Calu3 (cell line): ENCODE results near the gene GOLT1B. TPM values are rescaled to one million over a fixed set of nuclear protein-coding genes. Genes with fewer than 3 reads are reported as not detected.

Experiments used
- BruUV-seq: library from RNA; stranded (reverse); fragments of 400-500 nt; replicated peaks from 2 replicates; lab custom pipeline; 2021; lab: Mats Ljungman, UMichigan
- CTCF ChIA-PET: fragments of 300-600 bp; sonication (Branson Sonifier 250); formaldehyde crosslinking; loops from one replicate; lab custom pipeline; 2022; ENCODE audit warnings: antibody characterized with exemption; lab: Charles Lee
- DNase-seq: peaks from one replicate; pipeline ENCODE4 v3.0.0; 2022
- H3K27ac Mint-ChIP-seq: one replicate; pipeline ENCODE4 v1.8.0; 2022; ENCODE audit warnings: mixed read lengths; ENCODE audit not compliant: unreplicated experiment
- H3K27me3 Mint-ChIP-seq: one replicate; pipeline ENCODE4 v1.8.0; 2022; ENCODE audit warnings: mixed read lengths; ENCODE audit not compliant: unreplicated experiment
- H3K36me3 Mint-ChIP-seq: one replicate; pipeline ENCODE4 v1.8.0; 2022; ENCODE audit warnings: mild to moderate bottlenecking, moderate library complexity, mixed read lengths; ENCODE audit not compliant: insufficient read depth, unreplicated experiment
- H3K4me1 Mint-ChIP-seq: one replicate; pipeline ENCODE4 v1.8.0; 2022; ENCODE audit warnings: mild to moderate bottlenecking, low read depth, mixed read lengths; ENCODE audit not compliant: unreplicated experiment
- H3K4me3 Mint-ChIP-seq: one replicate; pipeline ENCODE4 v1.8.0; 2022; ENCODE audit warnings: mild to moderate bottlenecking, low read depth, moderate library complexity, mixed read lengths; ENCODE audit not compliant: unreplicated experiment
- H3K9me3 Mint-ChIP-seq: one replicate; pipeline ENCODE4 v1.8.0; 2022; ENCODE audit warnings: low read depth, mixed read lengths; ENCODE audit not compliant: unreplicated experiment
- intact Hi-C: fragments of 100-400 bp; cut with micrococcal nuclease; formaldehyde crosslinking; loops from one replicate; pipeline ENCODE4 v1.10.0; 2022; ENCODE audit not compliant: unreplicated experiment
- total RNA-seq: library from RNA; stranded (reverse); gene quantifications from 2 replicates; pipeline ENCODE4 v1.2.3, GENCODE V29; 2022
- TF ChIP-seq, protein P1 (sequence below): fragments of 200-600 bp; IDR thresholded peaks from one replicate; pipeline ENCODE4 v1.8.0; 2022; ENCODE audit warnings: antibody characterized with exemption; ENCODE audit not compliant: unreplicated experiment

GOLT1B gene
- total RNA-seq, 1 experiment from 2014 or later = 30.7 TPM

DNA sequence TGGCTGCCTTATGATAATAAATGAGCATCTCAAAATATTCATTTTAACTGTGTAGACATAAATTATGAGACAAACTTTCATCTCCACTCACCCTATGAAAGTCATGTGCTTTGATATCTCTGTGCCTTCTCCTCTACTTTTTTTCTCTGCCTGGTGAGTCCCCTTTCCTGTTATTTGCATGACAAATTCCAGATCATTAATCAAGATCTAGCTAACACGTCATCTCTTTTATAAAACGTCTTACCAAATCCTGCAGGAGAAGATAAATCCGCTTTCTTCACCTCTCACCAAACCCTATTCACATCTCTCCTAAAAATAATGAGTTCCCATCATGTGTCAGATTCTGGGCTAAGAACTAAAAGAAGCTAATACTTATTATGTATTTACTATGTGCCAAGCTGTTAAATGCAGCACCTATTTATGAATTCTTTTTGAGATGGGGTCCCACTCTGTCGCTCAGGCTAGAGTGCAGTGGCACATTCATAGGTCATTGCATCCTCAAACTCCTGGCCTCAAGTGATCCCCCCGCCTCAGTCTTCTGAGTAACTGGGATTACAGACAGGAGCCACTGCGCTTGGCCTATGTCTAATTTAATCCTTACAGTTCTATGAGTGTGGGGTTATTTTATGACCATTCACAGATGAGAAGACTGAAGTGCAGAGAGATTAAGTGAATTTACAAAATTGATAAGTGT lies 51.2 kb downstream of the GOLT1B start:
- Mint-ChIP-seq H3K27ac (no peak overlapping the region), H3K36me3 (no peaks in the 10 kb centered on the region), H3K9me3 (no peaks in the 10 kb centered on the region), H3K4me1 (no peaks in the 10 kb centered on the region), H3K27me3 (no peaks in the 10 kb centered on the region), H3K4me3 (no peak overlapping the region)
- CTCF ChIA-PET = no interaction called here
- DNase-seq = no peak
- BruUV-seq = no TSS peak
- intact Hi-C loops = no loop called here
- TF ChIP-seq, protein P1, sequence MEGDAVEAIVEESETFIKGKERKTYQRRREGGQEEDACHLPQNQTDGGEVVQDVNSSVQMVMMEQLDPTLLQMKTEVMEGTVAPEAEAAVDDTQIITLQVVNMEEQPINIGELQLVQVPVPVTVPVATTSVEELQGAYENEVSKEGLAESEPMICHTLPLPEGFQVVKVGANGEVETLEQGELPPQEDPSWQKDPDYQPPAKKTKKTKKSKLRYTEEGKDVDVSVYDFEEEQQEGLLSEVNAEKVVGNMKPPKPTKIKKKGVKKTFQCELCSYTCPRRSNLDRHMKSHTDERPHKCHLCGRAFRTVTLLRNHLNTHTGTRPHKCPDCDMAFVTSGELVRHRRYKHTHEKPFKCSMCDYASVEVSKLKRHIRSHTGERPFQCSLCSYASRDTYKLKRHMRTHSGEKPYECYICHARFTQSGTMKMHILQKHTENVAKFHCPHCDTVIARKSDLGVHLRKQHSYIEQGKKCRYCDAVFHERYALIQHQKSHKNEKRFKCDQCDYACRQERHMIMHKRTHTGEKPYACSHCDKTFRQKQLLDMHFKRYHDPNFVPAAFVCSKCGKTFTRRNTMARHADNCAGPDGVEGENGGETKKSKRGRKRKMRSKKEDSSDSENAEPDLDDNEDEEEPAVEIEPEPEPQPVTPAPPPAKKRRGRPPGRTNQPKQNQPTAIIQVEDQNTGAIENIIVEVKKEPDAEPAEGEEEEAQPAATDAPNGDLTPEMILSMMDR = no peak

DNA sequence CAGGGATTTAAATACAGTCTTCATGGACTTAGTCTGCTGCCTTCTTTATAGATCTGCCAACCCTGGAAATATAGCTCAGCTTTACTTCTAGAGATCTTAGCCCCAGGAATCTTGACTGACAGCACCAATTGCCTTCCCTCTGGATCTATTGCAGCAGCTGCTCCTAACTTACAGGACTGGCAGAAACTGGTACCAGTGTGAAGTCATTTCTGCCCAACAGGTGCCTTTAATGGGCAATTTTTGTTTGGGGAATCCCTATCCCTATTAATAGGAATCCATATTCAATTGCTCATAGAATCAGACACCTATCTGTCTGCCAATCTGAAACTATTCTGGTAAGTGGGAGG lies 51.7 kb downstream of the GOLT1B start:
- TF ChIP-seq, protein P1 = no peak
- no peak overlapping the region for H3K27ac Mint-ChIP-seq
- H3K4me1 Mint-ChIP-seq = no peaks in the 10 kb centered on the region
- intact Hi-C loops = no loop called here
- no peak overlapping the region for H3K4me3 Mint-ChIP-seq
- no TSS peak for BruUV-seq
- H3K36me3 Mint-ChIP-seq = no peaks in the 10 kb centered on the region
- DNase-seq = no peak
- no peaks in the 10 kb centered on the region for H3K27me3 Mint-ChIP-seq
- CTCF ChIA-PET = no interaction called here
- H3K9me3 Mint-ChIP-seq = no peaks in the 10 kb centered on the region

DNA sequence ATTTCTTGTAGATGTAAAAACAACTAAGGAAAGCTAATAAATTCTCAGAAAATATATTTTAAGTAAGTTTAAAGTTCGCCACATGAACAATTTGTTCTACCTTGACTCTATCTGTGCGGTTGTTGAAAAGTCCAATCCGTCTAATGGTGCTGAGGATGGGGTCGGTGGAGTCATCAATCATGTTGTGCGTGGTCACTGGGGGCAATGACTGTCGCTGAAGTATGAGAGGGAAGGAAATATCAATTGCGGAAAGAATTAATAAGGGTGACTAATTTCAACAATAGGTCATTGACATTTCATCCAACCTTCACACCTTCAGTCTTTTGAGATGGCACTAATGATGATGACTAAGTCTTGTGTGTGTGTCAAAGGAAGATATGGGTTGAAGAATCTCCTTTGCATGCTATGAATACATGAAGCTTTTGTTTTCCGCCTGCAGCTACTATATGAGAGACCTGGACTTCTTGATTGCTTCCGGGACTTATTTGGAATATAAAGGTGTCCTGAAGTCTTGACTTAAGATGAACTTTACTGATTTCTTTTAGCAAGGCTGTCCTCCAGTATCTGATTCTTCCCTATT lies 56.6 kb downstream of the GOLT1B start:
- CTCF ChIA-PET = interaction anchor here (1.3 kb wide), 1 partner anchor 21 kb away, joined by 3 read pairs; no protein-coding TSS in a partner anchor
- BruUV-seq = no TSS peak
- no peaks in the 10 kb centered on the region for H3K27me3 Mint-ChIP-seq
- H3K4me3 Mint-ChIP-seq = no peak overlapping the region
- TF ChIP-seq, protein P1 = no peak
- peaks cover 9% of the 10 kb centered on the region for H3K4me1 Mint-ChIP-seq
- H3K27ac Mint-ChIP-seq = no peak overlapping the region
- no peaks in the 10 kb centered on the region for H3K9me3 Mint-ChIP-seq
- no peak for DNase-seq
- no peaks in the 10 kb centered on the region for H3K36me3 Mint-ChIP-seq
- intact Hi-C loops = no loop called here

DNA sequence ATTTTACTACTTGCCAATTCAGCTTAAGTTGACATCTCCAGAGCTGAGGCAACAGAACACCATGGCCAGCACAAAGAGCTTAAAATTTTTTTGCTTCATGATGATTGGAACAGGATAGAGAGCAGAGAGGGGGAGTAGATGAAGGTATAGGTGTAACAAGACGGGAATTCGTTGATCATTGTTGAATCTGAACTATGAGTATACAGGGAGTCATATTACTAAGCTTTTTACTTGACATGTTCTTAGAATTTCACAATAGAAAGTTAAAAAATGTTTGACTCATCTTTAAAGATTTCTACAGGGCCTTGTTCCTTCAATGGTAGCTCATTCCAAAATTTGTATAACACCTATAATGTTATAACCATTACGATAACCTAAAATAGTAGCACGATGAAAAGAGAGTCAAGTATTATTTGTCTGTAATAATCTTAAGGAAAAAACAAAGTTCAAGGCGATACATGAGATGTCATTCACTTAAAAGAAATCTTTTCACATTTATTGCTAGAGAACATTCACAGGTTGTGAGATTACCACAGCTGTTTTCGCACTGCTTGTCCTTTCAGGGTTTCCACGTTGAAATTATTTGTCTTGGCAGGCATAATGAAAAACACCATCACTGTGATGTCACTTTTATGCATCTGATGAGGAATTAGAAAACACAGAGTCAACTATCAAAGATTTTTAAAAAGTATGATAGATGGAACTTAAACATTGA lies 58.4 kb downstream of the GOLT1B start:
- Mint-ChIP-seq H3K27me3 (no peaks in the 10 kb centered on the region), H3K4me1 (peaks cover 9% of the 10 kb centered on the region), H3K4me3 (no peak overlapping the region), H3K9me3 (no peaks in the 10 kb centered on the region), H3K27ac (no peak overlapping the region), H3K36me3 (no peaks in the 10 kb centered on the region)
- BruUV-seq = no TSS peak
- CTCF ChIA-PET = no interaction called here
- intact Hi-C loops = no loop called here
- TF ChIP-seq, protein P1 = no peak
- DNase-seq = no peak
